HepG2 (cell line): ENCODE measurements around the gene LYRM4. TPM values are rescaled to one million over a fixed set of nuclear protein-coding genes. Genes with fewer than 3 reads are reported as not detected.
A peak's percentile ranks its signal among the peaks of the same experiment; 100 is the strongest.

ENCODE experiments used
- CBX5 ChIP-seq: sonication (generic); formaldehyde crosslinking; IDR thresholded peaks from 2 replicates; pipeline ENCODE4 v1.4.0; 2020; ENCODE audit warnings: missing genetic modification reagents, borderline replicate concordance
- HINFP ChIP-seq: sonication (generic); formaldehyde crosslinking; IDR thresholded peaks from 2 replicates; pipeline ENCODE4 v1.4.0; 2020; ENCODE audit warnings: low read depth, mild to moderate bottlenecking, missing genetic modification reagents
- KMT2B ChIP-seq: IDR thresholded peaks from 2 replicates; pipeline ENCODE4 v1.6.1; 2016; ENCODE audit warnings: missing genetic modification reagents, missing compliant biosample characterization
- MEIS2 ChIP-seq: sonication (generic); formaldehyde crosslinking; IDR thresholded peaks from 2 replicates; pipeline ENCODE4 v1.9.0; 2021; ENCODE audit warnings: mild to moderate bottlenecking, missing genetic modification reagents
- MIER3 ChIP-seq: IDR thresholded peaks from 2 replicates; pipeline ENCODE4 v1.6.1; 2016; ENCODE audit warnings: missing compliant biosample characterization, borderline replicate concordance
- TBL1XR1 ChIP-seq: fragments of 150-350 bp; IDR thresholded peaks from 2 replicates; pipeline ENCODE4 v1.6.1; 2014; ENCODE audit warnings: borderline replicate concordance, low read length; ENCODE audit not compliant: partially characterized antibody
- ZC3H13 ChIP-seq: sonication (generic); formaldehyde crosslinking; IDR thresholded peaks from 2 replicates; pipeline ENCODE4 v1.8.1; 2023; ENCODE audit warnings: mild to moderate bottlenecking, missing genetic modification reagents, moderate library complexity
- ZKSCAN5 ChIP-seq: sonication (generic); formaldehyde crosslinking; IDR thresholded peaks from 2 replicates; pipeline ENCODE4 v1.5.1; 2020; ENCODE audit warnings: mild to moderate bottlenecking, missing genetic modification reagents
- ZNF30 ChIP-seq: sonication (generic); formaldehyde crosslinking; IDR thresholded peaks from 2 replicates; pipeline ENCODE4 v1.5.0; 2020; ENCODE audit warnings: mild to moderate bottlenecking, missing genetic modification reagents
- ZNF354B ChIP-seq: sonication (generic); formaldehyde crosslinking; IDR thresholded peaks from 2 replicates; pipeline ENCODE4 v1.8.0; 2022; ENCODE audit warnings: mild to moderate bottlenecking, missing genetic modification reagents
- ZNF629 ChIP-seq: sonication (generic); formaldehyde crosslinking; conservative IDR thresholded peaks from 2 replicates; pipeline ENCODE4 v1.5.0; 2020; ENCODE audit warnings: missing genetic modification reagents
- ZNF646 ChIP-seq: sonication (generic); formaldehyde crosslinking; IDR thresholded peaks from 2 replicates; pipeline ENCODE4 v1.9.0; 2021; ENCODE audit warnings: mild to moderate bottlenecking, missing genetic modification reagents
- ZNF766 ChIP-seq: sonication (generic); formaldehyde crosslinking; IDR thresholded peaks from 2 replicates; pipeline ENCODE4 v1.5.0; 2020; ENCODE audit warnings: missing genetic modification reagents, borderline replicate concordance
- ZNF879 ChIP-seq: sonication (generic); formaldehyde crosslinking; IDR thresholded peaks from 2 replicates; pipeline ENCODE4 v1.8.1; 2023; ENCODE audit warnings: missing genetic modification reagents
- polyA plus RNA-seq, 8 experiments: library from polyadenylated mRNA; depleted of rRNA in 3 of 8; stranded (reverse) in 7 of 8; unstranded in 1 of 8; fragments of >200 nt; fragmentation: Illumina TruSeq in 4 of 8; extraction: Trizol in 4 of 8; gene quantifications; 2 replicates each; pipeline versions ENCODE4 v1.2.1 to v1.2.3, GENCODE V29; 2011 to 2016; ENCODE audit warnings: low read depth in 4 of 8, missing spikeins in 1 of 8, mixed read lengths in 1 of 8; ENCODE audit not compliant: insufficient read depth in 1 of 8
- total RNA-seq, 5 experiments: library from RNA; depleted of rRNA; stranded (reverse); fragments of >200 nt; fragmentation: Illumina TruSeq; extraction: Trizol; gene quantifications; 2 replicates each; pipeline ENCODE4 v1.2.3, GENCODE V29; 2016; ENCODE audit warnings: low read depth in 1 of 5
- TF ChIP-seq, protein P1 (sequence below): sonication (generic); formaldehyde crosslinking; IDR thresholded peaks from 2 replicates; pipeline ENCODE4 v1.4.0; 2020; ENCODE audit warnings: mild to moderate bottlenecking, missing genetic modification reagents

Gene LYRM4
- total and polyA plus RNA-seq, 2 of the 13 experiments (the other 11 are each of a cell fraction or from before 2014, with no cell fraction given): 64.6 to 67.5 TPM

DNA sequence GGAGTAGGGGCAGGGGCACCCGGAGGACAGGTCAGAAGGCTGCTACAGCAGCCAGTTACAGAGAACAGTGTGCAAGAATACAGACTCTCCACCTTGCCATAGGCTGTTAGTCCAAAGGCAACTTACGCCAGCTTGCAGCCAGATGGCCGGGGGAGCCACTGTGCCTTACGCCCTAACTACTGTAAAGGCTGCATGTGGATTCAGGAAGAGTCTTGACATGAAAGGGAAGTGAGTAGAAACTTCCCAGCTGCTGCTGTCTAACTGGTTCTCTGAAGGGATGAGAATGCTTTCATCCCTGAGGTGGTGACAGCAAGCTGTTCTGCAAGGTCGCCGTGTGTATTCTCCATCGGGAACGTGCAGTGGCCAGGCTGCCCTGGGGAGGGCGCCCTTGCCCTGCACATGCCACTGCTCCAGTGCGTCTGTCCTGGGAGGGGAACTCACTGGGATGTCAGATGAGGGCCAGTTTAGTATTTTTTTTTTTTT, 46.1 kb downstream of the LYRM4 start (continued):
- TF ChIP-seq, protein P1, sequence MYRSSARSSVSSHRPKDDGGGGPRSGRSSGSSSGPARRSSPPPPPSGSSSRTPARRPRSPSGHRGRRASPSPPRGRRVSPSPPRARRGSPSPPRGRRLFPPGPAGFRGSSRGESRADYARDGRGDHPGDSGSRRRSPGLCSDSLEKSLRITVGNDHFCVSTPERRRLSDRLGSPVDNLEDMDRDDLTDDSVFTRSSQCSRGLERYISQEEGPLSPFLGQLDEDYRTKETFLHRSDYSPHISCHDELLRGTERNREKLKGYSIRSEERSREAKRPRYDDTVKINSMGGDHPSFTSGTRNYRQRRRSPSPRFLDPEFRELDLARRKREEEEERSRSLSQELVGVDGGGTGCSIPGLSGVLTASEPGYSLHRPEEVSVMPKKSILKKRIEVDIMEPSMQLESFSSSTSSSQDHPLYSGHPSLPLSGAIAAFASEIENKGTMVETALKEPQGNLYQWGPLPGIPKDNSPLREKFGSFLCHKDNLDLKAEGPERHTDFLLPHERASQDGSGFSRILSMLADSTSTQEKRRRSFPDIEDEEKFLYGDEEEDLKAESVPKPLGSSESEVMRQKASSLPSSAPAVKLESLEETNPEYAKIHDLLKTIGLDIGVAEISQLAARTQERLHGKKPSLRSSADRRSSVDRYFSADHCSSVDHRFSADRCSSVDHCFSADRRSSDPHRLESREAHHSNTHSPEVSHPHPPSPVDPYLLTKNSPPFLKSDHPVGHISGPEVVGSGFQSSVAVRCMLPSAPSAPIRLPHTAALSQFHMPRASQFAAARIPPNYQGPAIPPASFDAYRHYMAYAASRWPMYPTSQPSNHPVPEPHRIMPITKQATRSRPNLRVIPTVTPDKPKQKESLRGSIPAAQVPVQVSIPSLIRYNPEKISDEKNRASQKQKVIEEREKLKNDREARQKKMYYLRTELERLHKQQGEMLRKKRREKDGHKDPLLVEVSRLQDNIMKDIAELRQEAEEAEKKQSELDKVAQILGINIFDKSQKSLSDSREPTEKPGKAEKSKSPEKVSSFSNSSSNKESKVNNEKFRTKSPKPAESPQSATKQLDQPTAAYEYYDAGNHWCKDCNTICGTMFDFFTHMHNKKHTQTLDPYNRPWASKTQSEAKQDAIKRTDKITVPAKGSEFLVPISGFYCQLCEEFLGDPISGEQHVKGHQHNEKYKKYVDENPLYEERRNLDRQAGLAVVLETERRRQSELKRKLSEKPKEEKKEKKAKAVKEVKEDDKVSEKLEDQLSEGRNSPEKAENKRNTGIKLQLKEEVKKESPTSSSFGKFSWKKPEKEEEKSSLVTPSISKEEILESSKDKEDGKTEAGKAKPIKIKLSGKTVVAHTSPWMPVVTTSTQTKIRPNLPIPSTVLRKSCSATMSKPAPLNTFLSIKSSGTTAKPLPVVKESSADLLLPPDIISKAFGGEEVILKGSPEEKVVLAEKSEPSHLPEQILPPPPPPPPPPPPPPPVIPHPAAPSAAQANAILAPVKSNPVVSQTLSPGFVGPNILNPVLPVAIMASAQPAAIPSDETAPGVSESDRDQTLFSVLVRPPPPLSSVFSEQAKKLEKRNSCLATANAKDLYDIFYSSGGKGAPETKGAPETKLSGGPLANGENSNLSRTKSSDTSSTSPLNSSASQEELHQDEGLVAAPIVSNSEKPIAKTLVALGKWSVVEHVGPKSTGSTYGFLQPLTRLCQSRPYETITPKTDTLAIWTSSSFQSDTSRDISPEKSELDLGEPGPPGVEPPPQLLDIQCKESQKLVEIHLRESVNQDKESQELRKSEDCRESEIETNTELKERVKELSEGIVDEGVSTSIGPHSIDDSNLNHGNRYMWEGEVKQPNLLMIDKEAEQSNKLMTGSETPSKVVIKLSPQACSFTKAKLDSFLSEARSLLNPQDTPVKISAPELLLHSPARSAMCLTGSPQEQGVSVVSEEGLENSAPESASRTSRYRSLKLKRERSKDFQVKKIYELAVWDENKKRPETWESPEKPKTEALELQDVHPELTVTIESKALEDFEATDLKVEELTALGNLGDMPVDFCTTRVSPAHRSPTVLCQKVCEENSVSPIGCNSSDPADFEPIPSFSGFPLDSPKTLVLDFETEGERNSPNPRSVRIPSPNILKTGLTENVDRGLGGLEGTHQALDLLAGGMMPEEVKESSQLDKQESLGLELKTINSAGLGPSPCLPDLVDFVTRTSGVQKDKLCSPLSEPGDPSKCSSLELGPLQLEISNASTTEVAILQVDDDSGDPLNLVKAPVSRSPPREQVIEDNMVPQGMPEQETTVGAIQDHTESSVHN (CRISPR knock-in tag): 0 out of 2 replicates have a peak, but pooled peaks have one; percentile 45
- TF ChIP-seq ZNF646 (CRISPR knock-in tag) (no peak), ZNF629 (CRISPR knock-in tag) (no peak), MIER3 (CRISPR knock-in tag) (no peak), MEIS2 (CRISPR knock-in tag) (no peak), HINFP (CRISPR knock-in tag) (no peak), ZNF30 (CRISPR knock-in tag) (no peak), ZNF879 (CRISPR knock-in tag) (no peak), ZKSCAN5 (no peak), ZC3H13 (CRISPR knock-in tag) (no peak), TBL1XR1 (no peak), CBX5 (no peak), ZNF354B (no peak), KMT2B (no peak), ZNF766 (CRISPR knock-in tag) (no peak)
